CD14-positive monocyte (primary cell): Measurements from ENCODE around the gene GAK. TPM values are rescaled to one million over a fixed set of nuclear protein-coding genes. Genes with fewer than 3 reads are reported as not detected.

ENCODE experiments used
- DNase-seq, 3 donors: peaks; one replicate each; pipeline ENCODE4 v3.0.0-alpha.2; 2011 to 2022
- H2AFZ ChIP-seq: 2 replicates; pipeline ENCODE4 v1.6.0; 2012; ENCODE audit warnings: mild to moderate bottlenecking, low read depth, low read length, inconsistent platforms; ENCODE audit not compliant: insufficient read depth, poor library complexity, severe bottlenecking
- H3K27ac ChIP-seq, 2 donors: 1 replicate in 1 of 2; 2 replicates in 1 of 2; pipeline ENCODE4 v1.5.1; 2012 to 2013; ENCODE audit warnings: low read length in 2 of 2, control low read depth in 1 of 2, inconsistent platforms in 1 of 2, low read depth in 1 of 2, mild to moderate bottlenecking in 1 of 2
- H3K27me3 ChIP-seq, 2 donors: one replicate each; pipeline versions ENCODE4 v1.6.0 to v1.6.1; 2011 to 2013; ENCODE audit warnings: low read length in 2 of 2; ENCODE audit not compliant: control insufficient read depth in 2 of 2, insufficient read depth in 2 of 2
- H3K36me3 ChIP-seq, 2 donors: replicated peaks in 1 of 2; 1 replicate in 1 of 2; 2 replicates in 1 of 2; pipeline versions ENCODE4 v1.5.1 to v1.6.1; 2012 to 2013; ENCODE audit warnings: low read length in 2 of 2, control low read depth in 1 of 2, inconsistent platforms in 1 of 2, mild to moderate bottlenecking in 1 of 2; ENCODE audit not compliant: insufficient read depth in 2 of 2, control insufficient read depth in 1 of 2
- H3K4me1 ChIP-seq, 2 donors: 1 replicate in 1 of 2; 2 replicates in 1 of 2; pipeline versions ENCODE4 v1.5.1 to v1.6.1; 2012 to 2013; ENCODE audit warnings: low read length in 2 of 2, control low read depth in 1 of 2, inconsistent platforms in 1 of 2, mild to moderate bottlenecking in 1 of 2, moderate library complexity in 1 of 2; ENCODE audit not compliant: insufficient read depth in 2 of 2, control insufficient read depth in 1 of 2
- H3K4me2 ChIP-seq: replicated peaks from 2 replicates; pipeline ENCODE3; 2012; ENCODE audit warnings: low read length, moderate library complexity, mild to moderate bottlenecking; ENCODE audit not compliant: poor library complexity, severe bottlenecking; ENCODE audit errors: extremely low read depth
- H3K4me3 ChIP-seq, 3 experiments: fragments of 200-600 bp in 1 of 3; sonication (generic) in 1 of 3; replicated peaks in 1 of 3; 1 replicate in 2 of 3; 2 replicates in 1 of 3; pipeline ENCODE4 v1.5.1; 2011 to 2013; ENCODE audit warnings: low read length in 3 of 3, mild to moderate bottlenecking in 3 of 3, control low read depth in 2 of 3, low read depth in 2 of 3, inconsistent platforms in 1 of 3, moderate library complexity in 1 of 3
- H3K79me2 ChIP-seq: 2 replicates; pipeline ENCODE4 v1.6.0; 2012; ENCODE audit warnings: mild to moderate bottlenecking, control low read depth, inconsistent platforms, low read length, moderate library complexity; ENCODE audit not compliant: insufficient read depth
- H3K9ac ChIP-seq: 2 replicates; pipeline ENCODE4 v1.6.0; 2017; ENCODE audit warnings: low read length, mild to moderate bottlenecking; ENCODE audit not compliant: insufficient read depth, poor library complexity, severe bottlenecking
- H3K9me3 ChIP-seq, 2 donors: replicated peaks in 1 of 2; 1 replicate in 1 of 2; 2 replicates in 1 of 2; pipeline versions ENCODE4 v1.5.1 to v1.6.1; 2012 to 2013; ENCODE audit warnings: low read length in 2 of 2, control low read depth in 1 of 2; ENCODE audit not compliant: control insufficient read depth in 1 of 2, insufficient read depth in 1 of 2
- H4K20me1 ChIP-seq: 2 replicates; pipeline ENCODE4 v1.6.0; 2012; ENCODE audit warnings: mild to moderate bottlenecking, low read length, control low read depth, moderate library complexity; ENCODE audit not compliant: insufficient read depth
- H3K27ac Mint-ChIP-seq, 7 donors: one replicate each; pipeline ENCODE4 v1.8.0; 2020; ENCODE audit warnings: mild to moderate bottlenecking in 7 of 7, mixed read lengths in 7 of 7, moderate library complexity in 6 of 7, inconsistent platforms in 2 of 7
- H3K27me3 Mint-ChIP-seq, 3 donors: one replicate each; pipeline ENCODE4 v1.8.0; 2021 to 2022; ENCODE audit warnings: low read depth in 3 of 3, mild to moderate bottlenecking in 3 of 3, mixed read lengths in 3 of 3, moderate library complexity in 3 of 3, inconsistent platforms in 1 of 3
- H3K36me3 Mint-ChIP-seq, 2 donors: one replicate each; pipeline ENCODE4 v1.8.0; 2020; ENCODE audit warnings: mixed read lengths in 2 of 2, inconsistent platforms in 1 of 2, mild to moderate bottlenecking in 1 of 2
- H3K4me1 Mint-ChIP-seq: one replicate; pipeline ENCODE4 v1.8.0; 2020; ENCODE audit warnings: mild to moderate bottlenecking, mixed read lengths
- H3K4me3 Mint-ChIP-seq, 2 donors: one replicate each; pipeline ENCODE4 v1.8.0; 2020; ENCODE audit warnings: mild to moderate bottlenecking in 2 of 2, mixed read lengths in 2 of 2, moderate library complexity in 1 of 2
- H3K9me3 Mint-ChIP-seq, 7 donors: one replicate each; pipeline ENCODE4 v1.8.0; 2020 to 2022; ENCODE audit warnings: mixed read lengths in 7 of 7, mild to moderate bottlenecking in 6 of 7, moderate library complexity in 6 of 7, inconsistent platforms in 2 of 7
- CTCF ChIP-seq: fragments of 200-600 bp; IDR thresholded peaks from one replicate; pipeline ENCODE4 v1.8.0; 2022; ENCODE audit warnings: antibody characterized with exemption, mild to moderate bottlenecking
- WGBS: methylation state at CpG from one replicate; pipeline ENCODE4 v1.1.5; 2013; ENCODE audit warnings: missing lambda C conversion rate; ENCODE audit not compliant: insufficient coverage; 5-methylcytosine and 5-hydroxymethylcytosine counted together
- intact Hi-C, 2 donors: fragments of 100-400 bp; cut with micrococcal nuclease; formaldehyde crosslinking; loops; one replicate each; pipeline versions ENCODE4 v1.15.0 to v1.15.1; 2023
- polyA plus RNA-seq, 3 donors: library from polyadenylated mRNA; depleted of rRNA in 1 of 3; unstranded in 2 of 3; stranded (reverse) in 1 of 3; fragments of 300-500 nt in 2 of 3; fragments of >200 nt in 1 of 3; fragmentation: Illumina TruSeq in 2 of 3; gene quantifications; 1 replicate in 2 of 3; 2 replicates in 1 of 3; pipeline ENCODE4 v1.2.3, GENCODE V29; 2012 to 2021

The GAK gene
- polyA plus RNA-seq, 3 donors: 40.3 to 88.7 (median 54.9) TPM

- no CpG with 5 or more reads among the region's 17 CpGs for WGBS
- H3K4me1 ChIP-seq: peaks cover 37 to 52% of the 10 kb centered on the region in 2 donors
- no peak overlapping the region for H3K4me3 ChIP-seq
- H3K4me2 ChIP-seq: no peak overlapping the region
- H3K9me3 ChIP-seq: no peaks in the 10 kb centered on the region
- H3K36me3 ChIP-seq: peaks cover 7 to 21% of the 10 kb centered on the region in 2 donors
- H3K27ac Mint-ChIP-seq: peak overlapping the region in 1 of 7 donors; percentile 76
- H3K36me3 Mint-ChIP-seq: peaks cover 11 to 40% of the 10 kb centered on the region in 2 donors
- H3K9me3 Mint-ChIP-seq: no peaks in the 10 kb centered on the region
- no peaks in the 10 kb centered on the region for H3K27me3 ChIP-seq
- peaks cover 69% of the 10 kb centered on the region for H3K4me1 Mint-ChIP-seq
- no peak overlapping the region for H2AFZ ChIP-seq
- H3K27me3 Mint-ChIP-seq: peaks cover 0 to 4% (median 0%) of the 10 kb centered on the region in 3 donors
- H3K9ac ChIP-seq: no peak overlapping the region
- no peak for DNase-seq
- TF ChIP-seq CTCF: no peak
- intact Hi-C loops: no loop called here
- H4K20me1 ChIP-seq: peaks cover 99% of the 10 kb centered on the region
- H3K4me3 Mint-ChIP-seq: no peak overlapping the region
- H3K79me2 ChIP-seq: peaks cover 94% of the 10 kb centered on the region
- peak overlapping the region in 1 of 2 donors; percentile 11 for H3K27ac ChIP-seq
These were observed 5.6 kb downstream of the GAK start for GRCh38 chr4:926538-926937.

- Histone ChIP-seq H3K9ac (no peak overlapping the region), H3K4me2 (no peak overlapping the region), H2AFZ (no peak overlapping the region), H4K20me1 (peaks cover 99% of the 10 kb centered on the region), H3K4me1 (peaks cover 37 to 50% of the 10 kb centered on the region in 2 donors), H3K9me3 (no peaks in the 10 kb centered on the region), H3K79me2 (peaks cover 94% of the 10 kb centered on the region), H3K4me3 (no peak overlapping the region), H3K27ac (peak overlapping the region in 1 of 2 donors; percentile 11), H3K27me3 (no peaks in the 10 kb centered on the region), H3K36me3 (peaks cover 7 to 21% of the 10 kb centered on the region in 2 donors)
- Mint-ChIP-seq H3K9me3 (peaks cover 0 to 2% (median 0%) of the 10 kb centered on the region in 7 donors), H3K27ac (peak overlapping the region in 4 of 7 donors; percentile 8 to 81 (median 62)), H3K27me3 (peaks cover 0 to 4% (median 0%) of the 10 kb centered on the region in 3 donors), H3K36me3 (peaks cover 14 to 44% of the 10 kb centered on the region in 2 donors), H3K4me3 (no peak overlapping the region), H3K4me1 (peaks cover 68% of the 10 kb centered on the region)
- no peak for DNase-seq
- intact Hi-C loops: no loop called here
- WGBS: 91% methylated on average over 16 of the region's 26 CpGs
- TF ChIP-seq CTCF: no peak
These were observed 6.2 kb downstream of the GAK start for GRCh38 chr4:925771-926500.
